NCI-H128 (cell line): ENCODE measurements around the gene LCNL1.

Experiments
- DNase-seq: peaks from one replicate; lab custom pipeline; 2025; ENCODE audit not compliant: unreplicated experiment; lab: John Stamatoyannopoulos, UW

Gene LCNL1

GRCh38 chr9:136946228-136947027 is 36.4 kb upstream of the LCNL1 start:
- DNase-seq, result no peak

- no peak for DNase-seq
Measured at GRCh38 chr9:136947028-136947891, 35.5 kb upstream of the LCNL1 start.

GRCh38 chr9:136947955-136948510 is 34.8 kb upstream of the LCNL1 start:
- no peak for DNase-seq

GRCh38 chr9:136949239-136949816 is 33.5 kb upstream of the LCNL1 start:
- no peak for DNase-seq

GRCh38 chr9:136949817-136950655 is 32.8 kb upstream of the LCNL1 start:
- DNase-seq, result peak; percentile 93

- DNase-seq, result no peak
Measured at GRCh38 chr9:136950656-136951276, 32.0 kb upstream of the LCNL1 start.

- no peak for DNase-seq
Measured at GRCh38 chr9:136951541-136952320, 31.1 kb upstream of the LCNL1 start, which contains the start of gene LCN12. Gene LCN12, plus strand, starts transcription at chr9:136952273. Its CDS starts 55 bp downstream, at chr9:136952328.

- no peak for DNase-seq
Measured at GRCh38 chr9:136952321-136952850, 30.4 kb upstream of the LCNL1 start.

GRCh38 chr9:136952876-136953770 is 29.7 kb upstream of the LCNL1 start:
- no peak for DNase-seq

GRCh38 chr9:136953771-136954269 is 29.0 kb upstream of the LCNL1 start:
- DNase-seq, result no peak

GRCh38 chr9:136954270-136955083 is 28.3 kb upstream of the LCNL1 start:
- no peak for DNase-seq

- no peak for DNase-seq
Measured at GRCh38 chr9:136955202-136955942, 27.4 kb upstream of the LCNL1 start.

GRCh38 chr9:136955943-136956335 is 26.9 kb upstream of the LCNL1 start:
- no peak for DNase-seq

- DNase-seq, result no peak
Measured at GRCh38 chr9:136956604-136957003, 26.2 kb upstream of the LCNL1 start.

- no peak for DNase-seq
Measured at GRCh38 chr9:136957461-136957860, 25.3 kb upstream of the LCNL1 start.

GRCh38 chr9:136957901-136958300 is 24.9 kb upstream of the LCNL1 start:
- DNase-seq, result no peak
